Activated CD4-positive, alpha-beta T cell treated with anti-CD3 and anti-CD28 coated beads, Interleukin-2, Interleukin-4, amounts not matched to agents 100 ng/mL and 50 ng/mL, durations not matched to agents 16 hours and 8 hours (primary cell): Measurements from ENCODE around the gene HSD17B11.
"Not testable (repeated sequence)": the region's sequence is repeated elsewhere in the genome, so short reads cannot be mapped to it uniquely, and the experiment has no call there.

Experiments used
- DNase-seq: peaks from one replicate; pipeline ENCODE4 v3.0.0-alpha.2; 2020; ENCODE audit warnings: low spot score

Gene HSD17B11, protein sequence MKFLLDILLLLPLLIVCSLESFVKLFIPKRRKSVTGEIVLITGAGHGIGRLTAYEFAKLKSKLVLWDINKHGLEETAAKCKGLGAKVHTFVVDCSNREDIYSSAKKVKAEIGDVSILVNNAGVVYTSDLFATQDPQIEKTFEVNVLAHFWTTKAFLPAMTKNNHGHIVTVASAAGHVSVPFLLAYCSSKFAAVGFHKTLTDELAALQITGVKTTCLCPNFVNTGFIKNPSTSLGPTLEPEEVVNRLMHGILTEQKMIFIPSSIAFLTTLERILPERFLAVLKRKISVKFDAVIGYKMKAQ

DNA sequence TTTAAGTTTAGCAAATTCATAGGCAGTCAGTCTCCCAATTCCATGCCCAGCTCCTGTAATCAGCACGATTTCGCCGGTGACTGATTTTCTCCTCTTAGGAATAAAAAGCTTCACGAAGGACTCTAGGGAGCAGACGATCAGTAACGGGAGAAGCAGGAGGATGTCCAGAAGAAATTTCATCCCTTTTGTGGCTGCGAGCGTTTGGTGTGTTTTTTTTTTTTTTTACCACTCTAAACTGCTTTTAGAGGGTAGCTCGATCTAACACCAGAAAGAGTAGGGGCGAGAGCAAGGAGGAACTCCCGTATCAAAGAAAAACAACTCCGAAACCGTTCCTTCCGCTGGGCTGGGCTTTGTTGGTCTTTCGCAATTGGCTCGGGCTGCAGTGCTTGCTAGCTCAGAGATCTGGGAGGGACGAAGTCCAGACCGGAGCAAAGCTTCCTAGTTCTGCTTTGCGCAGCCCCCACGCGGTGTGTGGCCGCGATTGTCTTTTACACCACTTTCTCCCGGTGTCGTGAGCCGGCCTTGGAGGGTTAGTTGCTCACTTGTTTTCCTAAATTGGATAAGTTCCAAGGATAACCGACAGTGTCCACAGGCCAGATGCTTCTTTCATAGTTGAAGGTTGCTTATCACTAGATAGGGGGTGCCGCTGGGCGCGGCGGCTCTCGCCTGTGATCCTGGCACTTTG is at the start of gene HSD17B11:
TSS of gene HSD17B11 (minus strand) at position 298 of the 685 bp plus-strand sequence. CDS start at position 180, 118 bp downstream.
- peak; percentile 89 for DNase-seq

DNA sequence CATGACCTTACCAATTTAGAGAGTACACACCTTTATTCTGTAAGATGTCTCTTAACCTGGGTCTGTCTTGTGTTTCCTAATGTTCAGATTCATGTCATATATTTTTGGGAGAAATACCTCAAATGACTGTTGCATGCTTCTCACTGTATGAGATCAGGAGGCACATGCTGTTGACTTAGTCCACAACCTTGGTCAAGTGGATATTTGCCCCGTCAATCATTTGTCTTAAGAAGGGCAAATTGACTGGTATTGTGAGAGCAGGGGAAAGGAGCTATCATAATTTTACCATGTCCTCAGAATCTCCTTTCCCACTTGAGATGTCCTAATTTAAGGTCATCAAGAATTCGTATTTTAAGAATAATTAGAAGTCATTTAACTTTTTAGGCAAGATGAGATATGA is 42.4 kb upstream of the HSD17B11 start:
- no peak for DNase-seq

DNA sequence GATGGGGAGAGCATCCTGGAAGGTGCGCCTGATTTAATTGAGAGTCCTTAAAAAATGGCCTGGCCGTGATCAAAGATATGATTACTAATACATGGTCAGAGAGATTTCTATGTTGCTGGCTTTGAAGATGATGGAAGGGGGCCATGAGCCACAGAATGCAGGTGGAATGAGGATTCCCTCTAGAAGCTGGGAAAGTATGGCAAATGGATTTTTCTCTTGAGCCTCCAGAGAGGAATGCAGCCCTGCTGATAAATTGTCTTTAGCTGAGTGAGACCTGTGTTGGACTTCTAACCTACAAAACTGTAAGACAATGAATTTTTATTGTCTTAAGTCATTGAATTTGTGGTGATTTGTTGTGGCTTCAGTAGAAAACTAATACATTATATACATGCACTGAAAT is 39.0 kb upstream of the HSD17B11 start:
- no peak for DNase-seq

GRCh38 chr4:87428979-87429378 is 38.0 kb upstream of the HSD17B11 start:
- DNase-seq, result no peak

DNA sequence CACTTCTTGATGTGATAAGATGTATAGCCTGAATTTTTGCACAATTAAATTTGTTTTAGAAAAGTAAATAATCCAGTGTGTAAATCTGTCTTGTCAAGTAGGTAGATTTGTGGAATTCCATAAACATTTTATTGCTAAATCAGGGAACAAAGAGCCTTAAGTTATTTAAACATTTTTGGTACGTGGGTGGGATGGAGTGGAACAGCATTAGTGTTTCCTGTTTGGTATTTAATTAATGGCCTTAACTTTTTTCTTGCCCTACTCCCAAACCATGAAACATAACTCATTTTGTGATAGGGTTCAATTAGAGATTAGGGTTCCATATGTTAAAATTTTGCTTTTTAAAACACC is 36.5 kb upstream of the HSD17B11 start:
- no peak for DNase-seq

DNA sequence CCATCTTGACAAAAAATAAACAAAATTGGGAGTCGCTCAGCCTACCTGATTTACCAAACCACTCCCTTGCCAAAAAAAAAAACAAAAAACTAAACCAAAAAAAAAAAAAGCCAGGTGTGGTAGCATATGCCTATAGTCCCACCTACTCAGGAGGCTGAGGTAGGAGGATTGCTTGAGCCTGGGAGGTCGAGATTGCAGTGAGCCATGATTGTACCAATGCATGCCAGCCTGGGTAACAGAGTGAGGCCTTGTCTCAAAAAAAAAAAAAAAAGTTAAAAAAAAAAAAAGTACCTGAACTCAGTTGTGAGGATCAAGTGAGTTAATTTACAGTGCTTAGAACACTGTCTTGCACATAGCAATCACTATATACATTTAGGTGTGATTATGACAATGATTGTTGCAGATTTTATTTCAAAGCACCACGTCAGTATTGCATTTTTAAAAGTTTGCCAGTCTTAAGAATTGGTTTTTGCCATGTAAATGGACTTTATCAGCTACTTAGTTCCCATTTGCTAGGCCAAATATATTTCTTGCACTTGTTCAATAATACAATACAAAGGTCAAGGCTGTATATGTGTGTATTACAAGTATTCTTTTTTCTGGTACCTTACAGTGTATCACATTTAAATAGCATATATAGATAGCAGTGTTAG is 36.0 kb upstream of the HSD17B11 start:
- no peak for DNase-seq

DNA sequence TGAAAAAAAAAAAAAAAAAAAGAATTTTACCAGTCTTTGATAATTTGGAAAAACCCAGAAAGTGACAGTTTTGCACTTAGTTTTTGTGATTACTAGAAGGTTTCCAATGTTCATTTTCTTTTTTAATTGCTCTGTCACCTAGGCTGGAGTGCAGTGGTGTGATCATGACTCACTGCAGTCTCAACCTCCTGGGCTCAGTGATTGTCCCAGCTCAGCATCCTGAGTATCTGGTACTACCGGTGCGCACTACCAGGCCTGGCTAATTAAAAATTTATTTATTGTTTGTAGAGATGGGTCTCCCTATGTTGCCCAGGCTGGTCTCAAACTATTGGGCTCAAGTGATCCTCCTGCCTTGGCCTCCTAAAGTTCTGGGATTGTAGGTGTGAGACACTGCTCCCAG is 34.7 kb upstream of the HSD17B11 start:
- DNase-seq, result no peak

GRCh38 chr4:87424099-87424543 is 33.1 kb upstream of the HSD17B11 start:
- DNase-seq, result not testable (repeated sequence)

DNA sequence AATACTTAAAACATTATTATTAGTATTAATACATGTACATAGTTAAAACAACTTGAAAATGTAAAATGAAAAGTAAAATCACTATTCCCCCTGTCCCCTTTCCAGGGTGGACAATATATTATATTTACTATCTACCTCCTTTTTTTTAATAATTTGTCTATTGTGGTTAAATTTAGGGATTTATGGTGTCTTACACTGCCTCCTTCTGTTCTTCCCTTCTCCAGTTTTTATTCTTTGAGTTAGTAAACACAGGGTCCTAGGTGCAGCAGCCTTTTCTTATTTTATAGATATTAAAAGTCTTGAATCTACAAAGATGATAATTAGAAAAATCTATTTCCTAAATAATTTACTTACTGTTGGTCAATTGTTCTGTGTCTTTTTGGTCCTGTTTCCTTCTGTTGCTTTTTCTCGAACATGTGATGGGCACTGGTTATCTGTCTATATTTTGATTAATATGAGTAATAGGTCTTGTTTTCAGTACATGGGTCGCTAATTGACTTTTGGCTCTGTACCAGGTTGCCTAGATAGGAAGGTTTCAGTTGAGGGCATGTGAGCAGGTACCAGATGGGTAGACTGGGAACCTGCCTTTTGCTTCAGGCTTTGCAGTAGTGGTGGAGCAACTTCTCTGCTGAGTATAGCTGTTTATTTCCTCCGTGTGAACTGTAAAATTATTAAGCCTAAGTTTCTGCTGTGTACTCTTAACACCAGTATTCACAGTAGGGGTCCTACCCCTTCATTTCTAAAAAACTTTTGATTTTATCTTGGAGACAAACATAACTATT is 32.5 kb upstream of the HSD17B11 start:
- peak; percentile 28 for DNase-seq

GRCh38 chr4:87422104-87423052 is 31.4 kb upstream of the HSD17B11 start, which contains the start of gene NUDT9:
Gene NUDT9, plus strand, starts transcription at chr4:87422573. Its CDS starts 333 bp downstream, at chr4:87422906.
- peak; percentile 91 for DNase-seq

DNA sequence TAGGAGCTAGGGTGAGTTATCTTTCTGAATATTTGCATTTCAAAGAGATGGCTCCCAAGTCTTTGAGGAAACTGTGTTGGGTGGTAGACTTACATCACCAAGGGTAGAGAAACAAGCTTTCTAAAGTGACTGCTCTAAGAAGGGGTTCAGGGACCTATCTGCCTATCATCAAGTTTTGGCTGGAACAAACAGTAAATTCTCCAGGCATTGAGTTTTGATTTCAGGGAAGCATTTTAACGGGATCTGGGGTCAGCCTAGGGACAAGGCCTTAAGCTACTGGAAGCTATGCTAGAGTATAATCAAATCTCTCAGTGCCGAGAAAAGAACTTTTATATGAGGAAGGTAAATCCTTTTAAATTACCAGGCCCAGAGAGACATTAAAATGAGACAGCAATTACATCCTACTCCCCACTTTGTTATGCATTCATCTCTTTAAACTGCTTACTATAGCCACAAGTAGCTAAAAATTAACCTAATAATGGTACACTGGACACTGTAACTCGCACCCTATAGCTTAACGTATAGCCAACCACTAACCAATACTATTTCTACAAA is 29.4 kb upstream of the HSD17B11 start:
- no peak for DNase-seq

GRCh38 chr4:87419578-87420249 is 28.7 kb upstream of the HSD17B11 start:
- no peak for DNase-seq

DNA sequence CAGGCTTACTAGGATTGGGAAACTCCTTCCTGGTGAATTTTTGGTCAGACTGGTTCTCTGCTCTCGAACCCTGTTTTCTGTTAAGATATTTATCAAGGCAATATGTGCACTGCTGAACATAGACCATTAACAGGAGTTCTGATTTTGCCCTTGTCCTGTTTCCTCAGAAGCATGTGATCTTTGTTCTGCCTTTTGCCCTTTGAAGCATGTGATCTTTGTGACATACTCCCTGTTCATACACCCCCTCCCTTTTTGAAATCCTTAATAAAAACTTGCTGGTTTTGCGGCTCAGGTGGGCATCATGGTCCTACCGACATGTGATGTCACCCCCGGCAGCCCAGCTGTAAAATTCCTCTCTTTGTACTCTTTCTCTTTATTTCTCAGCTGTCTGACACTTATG is 27.4 kb upstream of the HSD17B11 start:
- not testable (repeated sequence) for DNase-seq

- no peak for DNase-seq
These were observed 26.0 kb upstream of the HSD17B11 start for GRCh38 chr4:87416965-87417364.

GRCh38 chr4:87414816-87415215 is 23.8 kb upstream of the HSD17B11 start:
- DNase-seq, result no peak

- no peak for DNase-seq
These were observed 19.7 kb upstream of the HSD17B11 start for GRCh38 chr4:87410679-87411078.

- no peak for DNase-seq
These were observed 19.2 kb upstream of the HSD17B11 start for GRCh38 chr4:87410157-87410556.

DNA sequence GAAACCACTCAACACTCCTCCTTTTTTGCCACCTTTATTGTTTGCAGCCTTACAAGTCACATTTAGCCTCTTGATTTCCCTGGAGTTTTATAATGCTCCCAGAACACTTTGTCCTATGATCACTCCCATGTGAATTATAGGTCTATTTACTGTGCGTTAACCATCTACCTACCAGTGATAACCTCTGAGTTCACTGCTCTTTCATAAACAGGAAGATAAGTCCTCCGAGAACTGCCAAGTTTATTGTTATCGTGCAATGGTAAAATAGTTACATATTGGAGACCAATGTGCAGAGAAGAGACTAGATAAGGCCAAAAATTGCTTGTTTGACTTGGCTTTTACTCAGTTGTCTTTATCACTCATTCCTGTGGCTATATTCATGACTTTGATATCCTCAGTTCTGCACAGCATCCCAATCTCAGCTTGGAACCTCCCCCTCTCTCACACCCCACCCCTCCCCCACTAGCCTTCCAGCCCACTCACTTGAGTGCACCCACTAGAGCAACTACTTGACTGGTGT is 18.5 kb upstream of the HSD17B11 start:
- no peak for DNase-seq

GRCh38 chr4:87406902-87407301 is 15.9 kb upstream of the HSD17B11 start:
- DNase-seq, result not testable (repeated sequence)

DNA sequence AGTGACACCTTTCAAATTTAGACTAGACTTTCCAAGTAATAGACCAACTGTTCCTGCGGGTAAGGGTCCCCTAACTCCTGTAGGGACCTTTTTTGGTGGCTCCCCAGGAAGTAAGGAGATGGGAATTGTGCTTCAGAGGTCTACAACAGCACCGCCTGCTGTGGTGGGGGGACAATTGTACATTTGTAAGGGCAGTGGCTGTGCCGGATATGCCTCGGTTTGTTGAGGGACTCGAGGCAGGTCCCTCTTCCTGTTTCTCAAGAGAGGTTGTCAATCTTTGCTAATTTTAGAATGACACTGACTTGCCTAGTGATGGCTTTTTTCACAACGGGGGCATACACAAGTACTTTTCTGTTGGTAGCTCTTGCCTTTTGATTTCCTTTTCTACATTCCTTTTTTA is 15.5 kb upstream of the HSD17B11 start:
- DNase-seq, result no peak
